Measurements from ENCODE around the gene MAP3K20.

GRCh38 chr2:173223871-173224270 lies 148.2 kb downstream of the MAP3K20 start:
- TF ChIP-seq POLR2AphosphoS5 (IDR thresholded peaks at IDR 0.05; ENCODE audit: low read depth, low read length): no peak
- TF ChIP-seq TAF1 (IDR thresholded peaks at IDR 0.05; ENCODE audit: borderline replicate concordance, low read depth, low read length): no peak
